ENCODE results near the gene ZNF827.

DNA sequence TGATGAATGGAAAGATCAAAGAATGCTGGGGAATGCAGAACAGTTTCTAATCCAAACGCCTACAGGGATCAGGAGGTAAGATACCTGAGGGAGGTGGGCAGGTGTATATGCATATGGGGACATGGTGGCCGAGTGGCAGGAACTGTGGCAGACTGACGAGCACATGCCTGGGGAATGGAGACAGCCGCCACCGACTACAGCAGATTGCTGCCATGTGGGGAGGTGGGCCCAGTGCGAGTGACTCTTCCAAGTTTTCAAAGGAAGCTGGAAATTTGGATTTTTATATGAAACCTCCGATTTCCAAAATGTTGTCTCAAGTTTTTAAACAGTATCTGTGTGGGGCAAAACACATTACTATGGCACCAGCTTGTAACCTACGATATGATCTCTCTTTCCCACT, 9.9 kb downstream of the ZNF827 start:
- TF ChIP-seq, protein P1, sequence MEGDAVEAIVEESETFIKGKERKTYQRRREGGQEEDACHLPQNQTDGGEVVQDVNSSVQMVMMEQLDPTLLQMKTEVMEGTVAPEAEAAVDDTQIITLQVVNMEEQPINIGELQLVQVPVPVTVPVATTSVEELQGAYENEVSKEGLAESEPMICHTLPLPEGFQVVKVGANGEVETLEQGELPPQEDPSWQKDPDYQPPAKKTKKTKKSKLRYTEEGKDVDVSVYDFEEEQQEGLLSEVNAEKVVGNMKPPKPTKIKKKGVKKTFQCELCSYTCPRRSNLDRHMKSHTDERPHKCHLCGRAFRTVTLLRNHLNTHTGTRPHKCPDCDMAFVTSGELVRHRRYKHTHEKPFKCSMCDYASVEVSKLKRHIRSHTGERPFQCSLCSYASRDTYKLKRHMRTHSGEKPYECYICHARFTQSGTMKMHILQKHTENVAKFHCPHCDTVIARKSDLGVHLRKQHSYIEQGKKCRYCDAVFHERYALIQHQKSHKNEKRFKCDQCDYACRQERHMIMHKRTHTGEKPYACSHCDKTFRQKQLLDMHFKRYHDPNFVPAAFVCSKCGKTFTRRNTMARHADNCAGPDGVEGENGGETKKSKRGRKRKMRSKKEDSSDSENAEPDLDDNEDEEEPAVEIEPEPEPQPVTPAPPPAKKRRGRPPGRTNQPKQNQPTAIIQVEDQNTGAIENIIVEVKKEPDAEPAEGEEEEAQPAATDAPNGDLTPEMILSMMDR (IDR thresholded peaks at IDR 0.05; ENCODE audit: insufficient read depth, low read length, poor library complexity, severe bottlenecking): no peak
- no peak for TF ChIP-seq EZH2phosphoT487 (conservative IDR thresholded peaks at IDR 0.05; ENCODE audit: low read length)
